HG02973 (cell line): Measurements from ENCODE around the gene COL4A2.

Experiments
- ATAC-seq: cut with Tn5 transposase; IDR thresholded peaks from one replicate; pipeline ENCODE4 v1.9.1; 2021; ENCODE audit warnings: moderate library complexity; ENCODE audit not compliant: unreplicated experiment

COL4A2 gene

DNA sequence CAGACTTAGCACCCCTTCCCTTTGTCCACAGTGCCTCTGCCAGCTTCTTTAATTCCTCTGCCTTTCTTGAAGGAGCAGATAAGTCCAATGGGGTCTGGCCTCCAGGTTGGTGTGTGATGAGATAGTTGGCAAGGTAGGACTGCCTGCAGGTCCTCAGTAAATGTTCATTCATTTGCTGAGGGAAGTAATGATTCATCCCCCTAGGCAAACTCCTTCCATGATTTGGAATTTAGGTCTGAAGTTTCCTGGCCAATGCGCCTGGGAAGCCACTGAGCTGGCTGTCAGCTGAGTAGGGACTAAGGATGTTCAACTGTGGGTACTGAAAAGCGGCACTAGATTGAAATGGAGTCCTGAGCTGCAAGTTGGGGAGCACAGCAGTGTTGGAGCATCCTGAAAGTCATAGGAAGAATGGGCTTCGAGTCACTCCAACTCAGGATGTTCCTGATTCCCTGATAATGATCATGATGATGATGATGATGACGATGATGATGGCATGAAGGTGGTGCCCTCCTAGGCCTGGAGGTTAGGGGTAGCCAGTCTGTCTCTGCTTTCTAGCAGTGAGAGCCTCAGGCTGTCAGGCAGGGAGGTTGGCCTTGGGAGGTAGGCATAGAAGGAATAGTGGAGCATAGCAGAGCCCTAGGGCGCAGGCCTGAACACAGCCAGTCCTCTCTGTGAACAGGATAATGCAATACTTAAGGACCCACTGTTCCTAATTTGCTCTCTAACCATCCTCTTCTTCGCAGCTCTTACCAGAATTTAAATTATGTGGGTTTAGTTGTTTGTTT is 44.7 kb downstream of the COL4A2 start:
- no peak for ATAC-seq

DNA sequence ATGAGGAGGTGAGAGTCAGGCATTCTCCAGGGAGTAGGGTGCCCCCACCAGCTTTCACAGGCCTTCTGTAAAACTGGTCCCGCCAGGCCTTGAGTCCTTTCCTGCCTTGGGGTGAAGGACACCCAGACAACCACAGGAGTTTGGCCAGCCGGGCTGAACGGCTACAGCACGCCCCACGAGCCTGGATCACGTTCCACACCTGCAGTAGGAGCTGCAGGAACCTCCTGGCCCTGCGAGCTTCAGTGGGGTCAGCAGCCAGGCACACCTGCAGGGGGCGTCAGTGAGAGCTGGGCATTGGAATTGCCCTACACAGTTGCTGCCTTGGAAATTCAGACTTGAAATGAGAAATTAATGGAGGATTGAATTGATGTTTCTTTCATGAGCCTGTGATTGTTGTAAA is 45.7 kb downstream of the COL4A2 start:
- ATAC-seq: no peak

- ATAC-seq: no peak
Observed at GRCh38 chr13:110353339-110353977, 46.4 kb downstream of the COL4A2 start.

GRCh38 chr13:110354123-110354627 is 47.1 kb downstream of the COL4A2 start:
- no peak for ATAC-seq

DNA sequence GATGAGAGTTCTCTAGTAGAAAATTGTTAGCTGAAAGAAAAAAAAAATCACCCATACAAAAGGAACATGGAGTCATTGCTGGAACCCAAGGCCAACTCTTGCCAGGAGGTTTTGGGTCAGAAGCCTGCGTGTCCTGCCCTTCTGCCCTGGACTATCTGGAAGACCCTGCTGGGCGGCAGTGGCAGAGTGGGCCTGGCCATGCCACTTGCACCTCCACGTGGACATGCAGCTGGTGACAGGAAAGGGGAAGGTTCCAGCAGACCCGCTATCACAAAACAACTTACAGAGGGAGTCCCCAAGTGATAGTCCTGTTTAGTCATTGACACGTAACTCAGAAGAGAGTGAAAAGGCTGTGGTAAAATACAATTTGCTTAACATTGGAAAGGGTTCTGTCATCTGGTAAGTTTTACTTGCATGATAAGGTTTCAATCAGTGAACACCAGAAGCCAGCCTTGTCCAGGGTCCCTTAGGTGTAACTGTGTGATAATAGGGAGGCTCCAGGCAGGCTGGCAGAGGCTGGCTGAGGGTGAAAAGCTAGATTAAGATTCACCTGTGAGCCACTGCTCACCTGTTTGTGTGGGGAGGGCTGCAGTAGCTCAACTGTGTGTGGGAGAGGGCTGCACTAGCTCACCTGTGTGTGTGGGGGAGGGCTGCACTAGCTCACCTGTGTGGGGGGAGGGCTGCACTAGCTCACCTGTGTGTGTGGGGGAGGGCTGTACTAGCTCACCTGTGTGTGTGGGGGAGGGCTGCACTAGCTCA is 47.8 kb downstream of the COL4A2 start:
- ATAC-seq: no peak

DNA sequence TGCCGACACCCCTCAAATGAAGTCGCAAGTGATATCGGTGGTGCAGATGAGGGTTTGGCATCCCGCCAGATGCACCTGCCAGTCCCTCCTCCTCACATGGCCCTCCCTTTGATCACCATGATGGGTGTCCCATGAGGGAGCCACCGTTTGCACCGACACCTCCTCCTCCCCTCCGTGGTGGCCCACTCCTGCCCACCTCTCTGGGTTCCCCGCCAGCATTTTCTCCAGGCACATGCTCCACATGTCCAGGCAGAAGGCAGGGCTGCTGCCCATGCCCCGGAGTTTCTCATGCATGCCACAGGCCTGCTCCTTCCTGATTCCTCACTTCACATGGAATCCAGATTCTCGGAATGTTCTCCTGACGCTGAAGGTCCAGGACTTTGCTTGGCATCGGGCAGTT is 49.3 kb downstream of the COL4A2 start:
- ATAC-seq: no peak

- ATAC-seq: no peak
Observed at GRCh38 chr13:110358381-110358780, 51.3 kb downstream of the COL4A2 start.

DNA sequence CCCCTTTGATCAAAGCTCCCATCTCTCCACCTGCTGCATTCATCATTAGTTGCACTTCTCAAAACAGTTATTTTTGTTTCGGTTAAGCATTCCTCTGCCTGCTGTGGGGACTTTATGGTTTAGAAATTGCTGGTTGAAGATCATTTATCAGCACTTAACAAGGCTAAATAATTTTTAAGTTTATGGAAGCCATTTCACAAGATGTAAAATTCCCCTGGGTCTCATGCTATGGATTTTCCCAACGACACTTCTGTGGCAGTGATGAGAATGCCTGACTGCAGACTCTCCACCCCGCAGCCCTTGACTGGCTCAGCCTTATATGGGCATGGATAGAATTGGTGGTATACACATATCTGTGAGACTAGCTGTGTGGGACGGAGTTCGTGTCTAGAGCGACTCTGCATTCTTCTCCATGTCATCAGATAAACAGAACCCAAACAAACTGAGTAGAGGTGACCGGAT is 52.8 kb downstream of the COL4A2 start:
- no peak for ATAC-seq

- ATAC-seq: no peak
Observed at GRCh38 chr13:110360598-110360997, 53.5 kb downstream of the COL4A2 start.

DNA sequence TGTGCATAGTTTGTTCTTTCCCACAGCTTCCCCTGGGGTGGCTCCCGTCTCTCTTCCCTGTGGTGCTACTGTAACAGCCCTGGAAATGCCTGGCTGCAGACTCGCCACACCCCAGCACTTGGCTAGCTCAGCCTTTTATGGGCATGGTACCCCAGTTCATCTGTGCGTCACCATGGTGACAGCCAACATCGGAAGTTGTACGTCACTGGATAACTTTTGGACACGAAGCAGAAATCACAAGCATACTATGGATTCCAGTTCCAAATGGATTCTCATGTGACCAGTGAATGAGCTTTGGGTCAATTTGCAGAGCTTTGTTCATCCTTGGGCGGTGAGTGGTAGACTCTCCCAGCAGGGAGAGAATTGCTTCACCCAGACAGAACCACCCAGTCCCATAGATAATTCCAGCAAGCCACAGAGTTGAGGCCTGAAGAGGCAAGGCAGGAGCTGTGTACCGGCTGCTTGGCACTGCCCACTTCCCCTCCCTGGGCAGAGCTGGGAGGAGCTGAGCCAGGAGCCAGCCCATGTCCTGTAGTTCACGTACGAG is 54.4 kb downstream of the COL4A2 start:
- ATAC-seq: no peak

- no peak for ATAC-seq
Observed at GRCh38 chr13:110363010-110363409, 55.9 kb downstream of the COL4A2 start.

DNA sequence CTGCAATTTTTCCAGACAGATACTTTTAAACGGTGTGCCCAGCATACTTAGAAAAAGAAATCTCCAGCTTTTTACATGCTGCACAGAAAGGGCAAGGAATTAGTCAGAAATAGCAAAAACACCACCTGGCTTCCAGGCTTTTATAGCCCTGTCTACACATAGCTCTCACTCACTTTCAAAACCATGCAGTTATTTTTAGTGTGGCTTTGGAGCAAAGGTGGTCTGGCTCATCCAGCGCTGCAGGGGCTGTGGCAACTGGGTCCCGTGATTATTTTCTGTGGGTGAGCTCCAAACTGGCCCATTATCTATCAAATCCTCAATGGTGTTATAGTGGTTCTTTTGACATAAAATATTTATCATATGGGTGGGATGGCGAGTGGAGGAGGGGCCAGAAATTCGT is 57.0 kb downstream of the COL4A2 start:
- no peak for ATAC-seq

GRCh38 chr13:110365876-110366275 is 58.8 kb downstream of the COL4A2 start:
- ATAC-seq: no peak

- no peak for ATAC-seq
Observed at GRCh38 chr13:110366733-110367132, 59.6 kb downstream of the COL4A2 start.

DNA sequence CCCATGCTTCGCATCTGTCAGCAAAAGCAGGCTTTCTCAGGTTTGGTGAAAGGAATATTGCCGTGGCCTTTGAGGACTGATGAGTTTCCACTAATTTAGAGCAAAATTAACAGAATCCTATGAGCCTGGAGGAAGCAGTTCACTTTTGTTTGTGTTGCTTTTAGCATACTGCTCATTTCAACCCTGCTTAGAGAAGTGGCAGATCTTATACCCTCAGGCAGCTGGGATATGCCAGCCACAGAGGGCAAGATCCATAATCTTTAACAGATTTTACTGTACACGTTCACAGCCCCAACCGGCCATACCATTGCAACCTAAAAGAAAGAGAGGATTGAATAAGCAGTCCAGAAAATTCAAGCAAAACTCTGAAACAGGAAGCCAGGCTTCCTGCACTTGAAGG is 60.5 kb downstream of the COL4A2 start:
- no peak for ATAC-seq

- no peak for ATAC-seq
Observed at GRCh38 chr13:110368408-110368807, 61.3 kb downstream of the COL4A2 start.

GRCh38 chr13:110369400-110369799 is 62.3 kb downstream of the COL4A2 start:
- no peak for ATAC-seq

DNA sequence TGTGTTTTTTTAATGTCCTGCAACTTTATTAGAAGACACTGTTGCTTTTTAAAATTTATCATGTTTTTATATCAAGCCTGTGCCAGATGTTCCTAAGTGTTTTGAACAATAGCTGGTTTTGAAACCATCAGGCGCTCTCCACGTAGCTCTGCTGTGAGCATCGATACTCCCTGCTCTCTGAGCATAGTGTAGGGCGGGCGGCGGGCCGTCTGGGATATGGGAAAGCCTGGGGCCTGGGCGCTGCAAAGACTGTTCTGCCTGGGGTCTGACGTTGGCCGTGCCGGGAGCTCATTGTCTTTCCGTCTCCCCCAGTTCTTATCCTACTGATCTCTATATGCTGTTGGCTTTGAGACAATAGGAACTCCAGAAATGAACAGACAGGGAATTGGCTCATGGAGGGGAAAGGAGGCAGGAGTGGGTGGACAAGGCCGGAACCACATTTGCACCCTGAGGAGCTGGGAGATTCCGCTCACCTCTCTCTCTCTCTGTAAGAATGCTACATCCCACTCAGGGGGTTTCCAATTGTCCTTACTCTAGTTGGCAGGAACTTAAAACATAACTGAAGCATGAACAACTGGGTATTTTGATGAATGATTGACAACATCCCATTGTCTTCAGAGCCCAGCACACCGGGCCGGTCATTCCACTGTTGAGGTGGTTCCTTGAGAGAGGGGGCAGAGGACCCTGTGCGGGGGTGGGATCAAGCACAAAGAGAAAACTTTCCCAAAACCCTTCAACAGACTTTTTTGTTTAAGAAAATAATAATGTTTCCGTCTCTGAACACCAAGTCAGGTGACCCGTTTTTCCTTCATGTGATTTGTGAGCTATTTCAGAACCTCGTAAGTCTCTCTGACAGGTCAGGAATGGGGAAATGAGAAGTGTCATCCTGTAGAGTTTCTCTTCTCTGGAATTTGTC is 64.7 kb downstream of the COL4A2 start:
- peak; percentile 75 for ATAC-seq

DNA sequence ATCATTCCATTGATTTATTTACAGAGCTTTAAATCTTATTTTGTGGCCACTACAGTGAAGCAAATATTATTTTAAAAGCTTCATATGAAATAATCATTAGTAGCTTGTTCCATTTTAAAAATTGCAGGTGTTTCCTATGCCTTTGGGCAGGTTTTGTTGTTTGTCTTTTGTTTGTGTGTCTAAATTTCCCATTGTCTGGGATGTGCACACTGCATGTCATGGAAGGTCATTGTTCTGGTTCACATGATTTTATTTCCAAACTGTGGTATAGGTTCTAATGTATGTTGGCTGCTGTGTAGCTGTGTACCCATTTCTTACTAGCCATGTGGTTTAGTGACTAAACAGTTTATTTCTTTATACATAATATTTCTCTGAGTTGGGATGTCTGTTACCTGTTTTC is 65.6 kb downstream of the COL4A2 start:
- ATAC-seq: no peak

- ATAC-seq: no peak
Observed at GRCh38 chr13:110373617-110374016, 66.5 kb downstream of the COL4A2 start.
